Peyer's patch (tissue), 4 donors: ENCODE results near the gene LMBRD1.

Experiments used
- POLR2A ChIP-seq, 2 donors: fragments of 450-650 bp; IDR thresholded peaks; one replicate each; pipeline ENCODE4 v1.5.1; 2017; ENCODE audit warnings: antibody characterized with exemption in 2 of 2, mild to moderate bottlenecking in 2 of 2, moderate library complexity in 2 of 2
- TF ChIP-seq, protein P1 (sequence below), 6 experiments: fragments of 450-650 bp in 4 of 6; fragments of 200-600 bp in 2 of 6; sonication (generic) in 1 of 6; IDR thresholded peaks; one replicate each; pipeline ENCODE4 v1.5.1; 2017 to 2019; ENCODE audit warnings: antibody characterized with exemption in 6 of 6, mild to moderate bottlenecking in 3 of 6, moderate library complexity in 1 of 6

DNA sequence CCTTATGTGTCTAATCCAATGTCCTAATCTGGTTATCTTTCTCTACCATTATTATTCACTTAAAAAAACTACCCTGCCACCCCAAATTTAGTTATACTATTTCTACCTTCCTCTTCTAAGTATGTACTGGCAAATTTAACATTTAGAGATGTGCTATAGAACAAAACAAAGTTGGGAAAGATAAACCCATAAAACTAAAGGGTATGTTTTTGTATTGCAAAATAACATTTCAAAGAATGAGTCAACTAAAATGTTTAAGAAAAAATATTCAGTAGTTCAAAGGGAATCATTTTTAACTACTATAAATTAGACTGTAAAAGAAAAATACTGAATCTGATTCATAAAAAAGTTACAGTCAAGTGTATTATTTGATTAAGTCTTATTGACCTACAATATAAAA, 103.0 kb downstream of the LMBRD1 start:
- no peak for TF ChIP-seq POLR2A (IDR thresholded peaks at IDR 0.05)
- TF ChIP-seq, protein P1, sequence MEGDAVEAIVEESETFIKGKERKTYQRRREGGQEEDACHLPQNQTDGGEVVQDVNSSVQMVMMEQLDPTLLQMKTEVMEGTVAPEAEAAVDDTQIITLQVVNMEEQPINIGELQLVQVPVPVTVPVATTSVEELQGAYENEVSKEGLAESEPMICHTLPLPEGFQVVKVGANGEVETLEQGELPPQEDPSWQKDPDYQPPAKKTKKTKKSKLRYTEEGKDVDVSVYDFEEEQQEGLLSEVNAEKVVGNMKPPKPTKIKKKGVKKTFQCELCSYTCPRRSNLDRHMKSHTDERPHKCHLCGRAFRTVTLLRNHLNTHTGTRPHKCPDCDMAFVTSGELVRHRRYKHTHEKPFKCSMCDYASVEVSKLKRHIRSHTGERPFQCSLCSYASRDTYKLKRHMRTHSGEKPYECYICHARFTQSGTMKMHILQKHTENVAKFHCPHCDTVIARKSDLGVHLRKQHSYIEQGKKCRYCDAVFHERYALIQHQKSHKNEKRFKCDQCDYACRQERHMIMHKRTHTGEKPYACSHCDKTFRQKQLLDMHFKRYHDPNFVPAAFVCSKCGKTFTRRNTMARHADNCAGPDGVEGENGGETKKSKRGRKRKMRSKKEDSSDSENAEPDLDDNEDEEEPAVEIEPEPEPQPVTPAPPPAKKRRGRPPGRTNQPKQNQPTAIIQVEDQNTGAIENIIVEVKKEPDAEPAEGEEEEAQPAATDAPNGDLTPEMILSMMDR (IDR thresholded peaks at IDR 0.05), result no peak
